K562 (cell line): Measurements from ENCODE around the gene NKD1. TPM values are rescaled to one million over a fixed set of nuclear protein-coding genes. Genes with fewer than 3 reads are reported as not detected.

Experiments
- ETV5 ChIP-seq: sonication (generic); formaldehyde crosslinking; IDR thresholded peaks from 2 replicates; pipeline ENCODE4 v1.4.0; 2020; ENCODE audit warnings: low read depth, mild to moderate bottlenecking, missing genetic modification reagents
- JUNB ChIP-seq: fragments of 450-650 bp; formaldehyde crosslinking; conservative IDR thresholded peaks from 2 replicates; pipeline ENCODE4 v1.4.0; 2020; ENCODE audit warnings: mild to moderate bottlenecking
- ZNF318 ChIP-seq, 2 experiments: fragments of 450-650 bp; IDR thresholded peaks; 2 replicates each; pipeline ENCODE4 v1.6.1; 2016; ENCODE audit warnings: mild to moderate bottlenecking in 2 of 2, borderline replicate concordance in 1 of 2, low read depth in 1 of 2, moderate library complexity in 1 of 2
- polyA plus RNA-seq, 8 experiments: library from polyadenylated mRNA; depleted of rRNA in 4 of 8; stranded (reverse) in 5 of 8; unstranded in 3 of 8; fragments of >200 nt; fragmentation: Nextera tagmentation in 2 of 8; fragmentation: Illumina TruSeq in 1 of 8; extraction: Ambion mirVana in 2 of 8; extraction: Trizol in 1 of 8; gene quantifications; 2 replicates each; pipeline versions ENCODE4 v1.2.1 to v1.2.3, GENCODE V29; 2011 to 2014; ENCODE audit warnings: inconsistent platforms in 1 of 8, missing spikeins in 1 of 8
- total RNA-seq, 7 experiments: library from RNA; depleted of rRNA in 6 of 7; stranded (reverse); fragments of >200 nt in 6 of 7; fragmentation: Illumina TruSeq in 2 of 7; extraction: Trizol in 2 of 7; gene quantifications; 2 replicates each; pipeline versions ENCODE4 v1.2.1 to v1.2.3, GENCODE V29; 2011 to 2021; ENCODE audit warnings: low replicate concordance in 1 of 7

The NKD1 gene
- total and polyA plus RNA-seq, 9 of the 15 experiments (the other 6 are each of a cell fraction or from before 2014, with no cell fraction given), result under 0.01 to 0.24 (median 0.04) TPM; not detected in 2

GRCh38 chr16:50609049-50609448 lies 60.9 kb downstream of the NKD1 start (continued):
- TF ChIP-seq JUNB (CRISPR knock-in tag) (no peak), ZNF318 (IDR thresholded peaks at IDR 0.05; ENCODE audit: borderline replicate concordance in 1 of 2, low read depth in 1 of 2) (no peak), ETV5 (CRISPR knock-in tag) (no peak)
